ENCODE measurements around the gene C19orf73.

DNA sequence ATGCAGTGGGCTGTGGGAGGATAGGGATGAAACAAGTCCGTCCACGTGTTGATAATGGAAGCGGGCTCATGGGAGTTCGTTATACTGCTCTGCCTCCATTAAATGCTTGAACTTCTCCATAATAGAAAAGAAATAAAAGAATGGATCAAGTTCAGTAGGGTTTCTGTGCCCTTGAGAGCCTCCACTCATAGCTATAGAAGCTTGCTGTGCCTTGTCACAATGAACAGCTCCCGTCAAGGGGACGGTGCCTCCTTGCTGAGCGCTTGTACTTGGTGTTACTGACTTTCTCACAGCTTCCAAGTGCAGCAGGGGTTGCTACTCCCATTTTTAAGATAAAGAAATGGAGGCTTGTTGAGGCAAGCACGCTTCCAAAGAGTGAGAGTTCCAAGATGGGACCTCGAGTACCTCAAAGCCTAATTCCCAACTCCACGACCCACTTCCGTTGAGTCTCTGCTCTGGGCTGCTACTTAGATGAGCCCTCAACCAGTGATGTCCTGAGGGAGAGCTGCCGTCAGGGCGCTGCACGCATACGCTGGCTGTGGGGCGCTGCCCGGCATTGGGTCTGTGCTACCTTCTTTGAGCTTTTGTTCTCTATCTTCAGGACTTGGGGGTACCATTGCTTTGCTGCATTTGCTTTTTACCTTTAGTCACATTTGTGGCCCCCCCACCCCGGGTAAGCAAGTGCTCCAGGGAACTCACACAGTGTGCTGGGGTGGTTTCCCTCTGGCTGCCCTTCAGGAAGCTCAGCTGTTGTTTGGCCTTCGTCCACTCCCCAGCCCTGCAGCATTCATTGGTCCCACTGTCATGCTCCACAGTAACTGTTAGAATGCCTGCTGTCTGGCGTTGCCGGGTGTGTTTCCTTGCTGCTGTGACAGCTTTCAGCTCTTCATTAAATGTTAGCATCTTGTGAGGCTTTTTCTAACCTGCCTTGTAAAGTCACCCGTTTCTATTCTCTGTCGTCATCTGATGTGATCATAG, 24.1 kb downstream of the C19orf73 start:
- TF ChIP-seq, protein P1, sequence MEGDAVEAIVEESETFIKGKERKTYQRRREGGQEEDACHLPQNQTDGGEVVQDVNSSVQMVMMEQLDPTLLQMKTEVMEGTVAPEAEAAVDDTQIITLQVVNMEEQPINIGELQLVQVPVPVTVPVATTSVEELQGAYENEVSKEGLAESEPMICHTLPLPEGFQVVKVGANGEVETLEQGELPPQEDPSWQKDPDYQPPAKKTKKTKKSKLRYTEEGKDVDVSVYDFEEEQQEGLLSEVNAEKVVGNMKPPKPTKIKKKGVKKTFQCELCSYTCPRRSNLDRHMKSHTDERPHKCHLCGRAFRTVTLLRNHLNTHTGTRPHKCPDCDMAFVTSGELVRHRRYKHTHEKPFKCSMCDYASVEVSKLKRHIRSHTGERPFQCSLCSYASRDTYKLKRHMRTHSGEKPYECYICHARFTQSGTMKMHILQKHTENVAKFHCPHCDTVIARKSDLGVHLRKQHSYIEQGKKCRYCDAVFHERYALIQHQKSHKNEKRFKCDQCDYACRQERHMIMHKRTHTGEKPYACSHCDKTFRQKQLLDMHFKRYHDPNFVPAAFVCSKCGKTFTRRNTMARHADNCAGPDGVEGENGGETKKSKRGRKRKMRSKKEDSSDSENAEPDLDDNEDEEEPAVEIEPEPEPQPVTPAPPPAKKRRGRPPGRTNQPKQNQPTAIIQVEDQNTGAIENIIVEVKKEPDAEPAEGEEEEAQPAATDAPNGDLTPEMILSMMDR (IDR thresholded peaks at IDR 0.05): no peak
- TF ChIP-seq ZFX (IDR thresholded peaks at IDR 0.05; ENCODE audit: borderline replicate concordance): no peak

Data from 22Rv1 (cell line).